Stimulated activated CD4-positive, alpha-beta T cell treated with anti-CD3 and anti-CD28 coated beads, Interleukin-2, amount 100 ng/mL, for 4 hours (primary cell): ENCODE measurements around the gene SHISA8.
"Not testable (repeated sequence)": the region's sequence is repeated elsewhere in the genome, so short reads cannot be mapped to it uniquely, and the experiment has no call there.

Experiments used
- DNase-seq: peaks from one replicate; pipeline ENCODE4 v3.0.0-alpha.2; 2020; ENCODE audit warnings: low read depth

Gene SHISA8

GRCh38 chr22:41915035-41915785, at the start of gene SHISA8:
Gene SHISA8 (minus strand): TSS chr22:41915074. CDS start chr22:41914667, 407 bp downstream.
- DNase-seq: peak; percentile 49

- no peak for DNase-seq
These were observed 49.2 kb upstream of the SHISA8 start for GRCh38 chr22:41964112-41964491.

GRCh38 chr22:41963453-41964111, 48.7 kb upstream of the SHISA8 start:
- no peak for DNase-seq

GRCh38 chr22:41957941-41958556, 43.2 kb upstream of the SHISA8 start:
- no peak for DNase-seq

GRCh38 chr22:41952713-41953112, 37.8 kb upstream of the SHISA8 start:
- DNase-seq: no peak

- no peak for DNase-seq
These were observed 37.1 kb upstream of the SHISA8 start, which contains the start of gene SMIM45 for GRCh38 chr22:41951898-41952474. Gene SMIM45 (plus strand): TSS chr22:41952150.

- no peak for DNase-seq
These were observed 34.6 kb upstream of the SHISA8 start for GRCh38 chr22:41949297-41949965.

GRCh38 chr22:41948928-41949296, 34.0 kb upstream of the SHISA8 start:
- DNase-seq: not testable (repeated sequence)

- no peak for DNase-seq
These were observed 33.3 kb upstream of the SHISA8 start for GRCh38 chr22:41948142-41948541.

- no peak for DNase-seq
These were observed 32.7 kb upstream of the SHISA8 start for GRCh38 chr22:41947424-41948080.

GRCh38 chr22:41946629-41947423, 32.0 kb upstream of the SHISA8 start, which contains the start of gene CENPM:
Gene CENPM (minus strand): TSS chr22:41947152. CDS start chr22:41947076, 76 bp downstream.
- DNase-seq: peak; percentile 81

- DNase-seq: no peak
These were observed 28.9 kb upstream of the SHISA8 start for GRCh38 chr22:41943661-41944209.

GRCh38 chr22:41940832-41941765, 26.2 kb upstream of the SHISA8 start:
- peak; percentile 78 for DNase-seq

GRCh38 chr22:41939981-41940831, 25.3 kb upstream of the SHISA8 start:
- peak; percentile 94 for DNase-seq

GRCh38 chr22:41936894-41937169, 22.0 kb upstream of the SHISA8 start:
- no peak for DNase-seq

GRCh38 chr22:41935509-41935908, 20.6 kb upstream of the SHISA8 start:
- DNase-seq: no peak

GRCh38 chr22:41935015-41935351, 20.1 kb upstream of the SHISA8 start:
- no peak for DNase-seq

GRCh38 chr22:41934284-41935014, 19.6 kb upstream of the SHISA8 start:
- DNase-seq: no peak
